ENCODE results near the gene RFX3.

RFX3 gene

GRCh38 chr9:3191715-3192114, 334.1 kb downstream of the RFX3 start:
- no peak for DNase-seq

GRCh38 chr9:3189113-3189861, 336.5 kb downstream of the RFX3 start:
- DNase-seq = no peak

- DNase-seq = no peak
These were observed 339.1 kb downstream of the RFX3 start for GRCh38 chr9:3186751-3187150.

- DNase-seq = peak; percentile 24
These were observed 344.5 kb downstream of the RFX3 start for GRCh38 chr9:3181049-3181953.

- DNase-seq = no peak
These were observed 345.1 kb downstream of the RFX3 start for GRCh38 chr9:3180696-3181048.

GRCh38 chr9:3179711-3180110, 346.1 kb downstream of the RFX3 start:
- DNase-seq = no peak

- no peak for DNase-seq
These were observed 347.9 kb downstream of the RFX3 start for GRCh38 chr9:3177936-3178335.

GRCh38 chr9:3177146-3177761, 348.5 kb downstream of the RFX3 start:
- no peak for DNase-seq

- DNase-seq = no peak
These were observed 352.4 kb downstream of the RFX3 start for GRCh38 chr9:3173374-3173773.

- no peak for DNase-seq
These were observed 355.0 kb downstream of the RFX3 start for GRCh38 chr9:3170819-3171218.
